ENCODE results near the gene PFKFB4. TPM values are rescaled to one million over a fixed set of nuclear protein-coding genes. Genes with fewer than 3 reads are reported as not detected.

Gene PFKFB4
- total and polyA plus RNA-seq, 10 donors: 2.0 to 43.1 (median 19.4) TPM

DNA sequence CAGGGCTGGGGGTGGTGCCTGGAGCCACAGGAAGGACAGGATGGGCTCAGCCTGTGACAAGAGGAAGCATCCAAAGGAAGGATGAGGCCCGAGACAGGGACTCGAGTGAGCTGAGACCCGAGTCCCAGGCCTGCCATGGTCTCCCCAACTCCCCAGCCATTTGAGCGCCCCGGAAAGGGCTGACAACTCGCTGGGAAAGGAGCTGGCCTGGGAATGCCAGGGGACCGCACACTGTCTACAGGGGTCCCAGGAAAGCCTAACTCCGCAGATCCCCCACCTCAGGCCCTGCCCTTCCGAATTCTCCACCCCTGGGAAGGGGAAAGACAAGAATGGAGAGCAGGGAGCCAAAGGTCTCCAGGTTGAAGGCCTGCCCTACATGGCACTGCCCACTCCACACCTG, 31.6 kb downstream of the PFKFB4 start:
- no peaks in the 10 kb centered on the region for H3K9me3 ChIP-seq
- peaks cover 0 to 27% (median 8%) of the 10 kb centered on the region in 6 donors for H3K4me1 ChIP-seq
- no peak overlapping the region for H3K27ac ChIP-seq
- no peak for DNase-seq
- TF ChIP-seq, protein P1, sequence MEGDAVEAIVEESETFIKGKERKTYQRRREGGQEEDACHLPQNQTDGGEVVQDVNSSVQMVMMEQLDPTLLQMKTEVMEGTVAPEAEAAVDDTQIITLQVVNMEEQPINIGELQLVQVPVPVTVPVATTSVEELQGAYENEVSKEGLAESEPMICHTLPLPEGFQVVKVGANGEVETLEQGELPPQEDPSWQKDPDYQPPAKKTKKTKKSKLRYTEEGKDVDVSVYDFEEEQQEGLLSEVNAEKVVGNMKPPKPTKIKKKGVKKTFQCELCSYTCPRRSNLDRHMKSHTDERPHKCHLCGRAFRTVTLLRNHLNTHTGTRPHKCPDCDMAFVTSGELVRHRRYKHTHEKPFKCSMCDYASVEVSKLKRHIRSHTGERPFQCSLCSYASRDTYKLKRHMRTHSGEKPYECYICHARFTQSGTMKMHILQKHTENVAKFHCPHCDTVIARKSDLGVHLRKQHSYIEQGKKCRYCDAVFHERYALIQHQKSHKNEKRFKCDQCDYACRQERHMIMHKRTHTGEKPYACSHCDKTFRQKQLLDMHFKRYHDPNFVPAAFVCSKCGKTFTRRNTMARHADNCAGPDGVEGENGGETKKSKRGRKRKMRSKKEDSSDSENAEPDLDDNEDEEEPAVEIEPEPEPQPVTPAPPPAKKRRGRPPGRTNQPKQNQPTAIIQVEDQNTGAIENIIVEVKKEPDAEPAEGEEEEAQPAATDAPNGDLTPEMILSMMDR (IDR thresholded peaks at IDR 0.05 in 8 of 11, conservative IDR thresholded peaks at IDR 0.05 in 3 of 11): no peak
- TF ChIP-seq POLR2A (IDR thresholded peaks at IDR 0.05) (no peak), POLR2AphosphoS5 (IDR thresholded peaks at IDR 0.05) (no peak)
- 71 to 82% (median 75%) methylated on average over 8 to 9 of the region's 9 CpGs for WGBS, 5 donors
- peaks cover 0 to 72% (median 3%) of the 10 kb centered on the region in 6 donors for H3K36me3 ChIP-seq
- no peak overlapping the region for H3K4me3 ChIP-seq
- intact Hi-C loops (cut with DNase I; ENCODE audit: low total_unique reads): no loop called here
- H3K27me3 ChIP-seq (replicated peaks in 1 of 7): no peaks in the 10 kb centered on the region

DNA sequence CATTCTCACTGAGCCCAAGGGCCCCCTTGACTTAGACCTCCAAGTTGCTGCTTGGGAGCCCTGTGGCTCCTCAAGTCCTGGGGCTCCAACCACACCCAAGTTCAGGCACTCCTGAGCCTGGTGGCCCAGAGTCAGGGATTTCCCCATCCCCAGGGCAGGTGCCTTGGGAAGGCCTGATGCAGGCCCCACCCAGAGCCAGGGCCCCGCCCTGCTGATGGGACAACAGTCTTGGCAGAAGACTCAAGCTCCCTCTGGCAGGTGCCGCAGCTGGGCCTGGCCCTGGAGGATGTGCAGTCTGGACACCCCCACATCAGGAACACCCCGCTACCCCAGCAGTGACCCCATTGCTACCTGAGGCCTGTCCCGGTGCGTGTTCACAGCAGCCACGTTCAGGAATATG, 35.0 kb downstream of the PFKFB4 start:
- Histone ChIP-seq H3K4me1 (peaks cover 0 to 17% (median 0%) of the 10 kb centered on the region in 6 donors), H3K27me3 (replicated peaks in 1 of 7) (no peaks in the 10 kb centered on the region), H3K4me3 (no peak overlapping the region), H3K27ac (no peak overlapping the region), H3K9me3 (no peaks in the 10 kb centered on the region), H3K36me3 (peaks cover 0 to 92% (median 3%) of the 10 kb centered on the region in 6 donors)
- intact Hi-C loops (cut with DNase I; ENCODE audit: low total_unique reads): no loop called here
- TF ChIP-seq, protein P1 (IDR thresholded peaks at IDR 0.05 in 8 of 11, conservative IDR thresholded peaks at IDR 0.05 in 3 of 11): no peak
- TF ChIP-seq POLR2AphosphoS5 (IDR thresholded peaks at IDR 0.05) (peak in 1 of 3 donors; percentile 7), POLR2A (IDR thresholded peaks at IDR 0.05) (no peak)
- WGBS, 5 donors: 89 to 100% (median 95%) methylated on average over 4 to 6 of the region's 6 CpGs
- DNase-seq: no peak

DNA sequence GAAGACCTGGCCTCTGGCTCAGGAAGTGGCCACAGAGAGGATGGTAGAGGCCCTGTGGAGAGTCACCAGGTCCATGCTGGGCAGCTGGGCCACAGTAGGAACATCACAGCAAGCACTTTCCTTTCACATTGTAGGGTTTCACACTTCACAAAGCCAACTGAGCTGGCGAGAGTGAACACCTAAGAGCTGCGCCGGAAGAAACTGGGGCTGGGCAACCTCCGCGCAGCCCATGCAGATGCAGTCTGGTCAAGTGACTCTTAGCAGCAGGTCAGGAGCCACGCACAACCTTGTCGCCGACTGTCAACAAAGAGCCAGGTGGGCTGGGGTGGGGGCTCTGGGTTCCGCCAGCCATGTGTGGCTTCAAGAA, 37.3 kb downstream of the PFKFB4 start:
- no peaks in the 10 kb centered on the region for H3K27me3 ChIP-seq (replicated peaks in 1 of 7)
- H3K4me3 ChIP-seq: no peak overlapping the region
- H3K36me3 ChIP-seq: peaks cover 0 to 68% (median 0%) of the 10 kb centered on the region in 6 donors
- H3K4me1 ChIP-seq: peaks cover 0 to 24% (median 4%) of the 10 kb centered on the region in 6 donors
- no peak for DNase-seq
- peak overlapping the region in 1 of 8 donors; percentile 29 for H3K27ac ChIP-seq
- WGBS, 5 donors: 89 to 94% (median 91%) methylated on average over 8 to 9 of the region's 9 CpGs
- intact Hi-C loops (cut with DNase I; ENCODE audit: low total_unique reads): no loop called here
- no peaks in the 10 kb centered on the region for H3K9me3 ChIP-seq
- TF ChIP-seq POLR2AphosphoS5 (IDR thresholded peaks at IDR 0.05): no peak
- no peak for TF ChIP-seq POLR2A (IDR thresholded peaks at IDR 0.05)
- TF ChIP-seq, protein P1 (IDR thresholded peaks at IDR 0.05 in 8 of 11, conservative IDR thresholded peaks at IDR 0.05 in 3 of 11): no peak

DNA sequence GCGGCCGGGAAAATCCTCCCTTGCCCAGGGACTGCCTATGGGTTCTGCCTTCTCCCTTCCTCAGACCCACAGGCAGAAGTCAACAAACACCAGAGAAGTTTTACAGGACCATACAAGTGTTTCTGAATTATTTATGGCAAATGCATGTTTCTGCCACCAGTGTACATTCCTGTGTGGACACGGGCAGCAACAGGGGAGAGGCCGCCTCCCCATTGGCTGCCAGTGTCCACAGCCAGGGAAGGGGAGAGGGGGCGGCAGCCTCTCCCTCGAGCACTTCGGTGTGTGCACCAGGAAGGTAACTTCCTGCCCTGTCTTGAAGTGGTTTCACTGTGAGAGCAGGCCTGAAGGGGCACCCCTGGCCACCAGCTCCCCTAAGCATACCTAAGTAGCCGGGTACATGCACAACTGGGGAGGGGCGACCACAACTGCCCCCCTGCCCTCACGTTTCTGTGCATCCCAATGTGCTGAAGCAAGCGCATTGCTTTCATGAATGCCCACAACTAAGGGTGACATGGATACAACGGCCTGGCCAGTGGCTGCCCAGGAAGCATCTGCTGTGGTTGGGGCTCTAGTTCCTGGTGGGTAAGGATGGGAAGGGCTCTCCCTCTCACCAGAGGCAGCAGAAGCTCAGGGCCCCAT, 37.8 kb downstream of the PFKFB4 start:
- TF ChIP-seq, protein P1 (IDR thresholded peaks at IDR 0.05 in 8 of 11, conservative IDR thresholded peaks at IDR 0.05 in 3 of 11): no peak
- TF ChIP-seq POLR2A (IDR thresholded peaks at IDR 0.05): no peak
- peak in 1 of 3 donors; percentile 15 for TF ChIP-seq POLR2AphosphoS5 (IDR thresholded peaks at IDR 0.05)
- peak; percentile 35 for DNase-seq
- Histone ChIP-seq H3K4me1 (peaks cover 0 to 24% (median 4%) of the 10 kb centered on the region in 6 donors), H3K27ac (peak overlapping the region in 1 of 8 donors; percentile 29), H3K27me3 (replicated peaks in 1 of 7) (no peaks in the 10 kb centered on the region), H3K9me3 (no peaks in the 10 kb centered on the region), H3K4me3 (no peak overlapping the region), H3K36me3 (peaks cover 0 to 63% (median 0%) of the 10 kb centered on the region in 6 donors)
- 45 to 59% (median 53%) methylated on average over 10 to 12 of the region's 12 CpGs for WGBS, 5 donors
- intact Hi-C loops (cut with DNase I; ENCODE audit: low total_unique reads): no loop called here

All from spleen (tissue), 11 donors.